ENCODE data around the gene ZNF383.
A peak's percentile ranks its signal among the peaks of the same experiment; 100 is the strongest.
"Not testable (repeated sequence)": the region's sequence is repeated elsewhere in the genome, so short reads cannot be mapped to it uniquely, and the experiment has no call there.

ZNF383 gene

DNA sequence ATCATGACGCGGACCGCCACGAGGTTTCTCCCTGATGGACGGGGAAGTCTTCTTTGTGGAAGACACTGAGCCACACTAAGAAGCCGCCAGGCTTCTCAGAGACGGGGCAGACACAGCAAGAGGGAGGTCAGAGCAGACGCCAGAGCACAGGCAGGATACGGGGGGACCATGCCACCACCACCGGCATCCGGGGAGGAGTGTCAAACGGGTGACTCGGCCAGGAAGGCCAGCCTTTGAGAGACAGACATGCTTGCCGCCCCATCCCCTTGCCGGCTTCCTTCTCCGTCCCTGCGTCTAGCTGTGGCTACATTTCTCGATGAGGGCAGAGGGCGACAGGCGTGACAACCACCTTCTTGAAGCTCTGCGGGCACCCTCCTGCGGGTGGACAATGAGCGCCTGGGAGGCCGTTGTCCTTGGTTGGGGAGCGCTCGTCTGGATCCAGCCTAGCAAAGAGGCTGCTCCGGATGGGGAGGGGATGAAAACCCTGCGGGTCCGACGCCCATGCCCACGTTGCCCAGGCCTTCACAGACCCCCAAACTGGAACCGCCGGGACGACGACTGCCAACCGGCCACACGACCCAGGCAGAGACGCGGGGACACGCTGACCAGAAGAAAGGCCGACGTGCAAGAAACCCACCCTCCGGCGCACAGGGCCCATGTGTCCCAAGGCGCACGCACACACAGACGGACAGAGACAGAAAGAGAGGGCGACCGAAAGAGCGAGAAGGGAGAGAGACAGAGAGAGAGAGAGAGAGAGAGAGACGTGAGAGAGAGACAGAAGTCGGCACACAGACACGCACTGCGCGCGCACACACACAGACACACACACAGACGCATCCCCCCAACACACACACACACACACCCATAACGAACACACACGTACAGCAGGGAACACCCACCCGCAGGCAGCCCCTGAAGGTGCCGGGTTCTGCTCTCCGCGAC, 75.3 kb downstream of the ZNF383 start (continued):
- peak; percentile 92 for TF ChIP-seq ZNF785 (tag by site-specific recombination; IDR thresholded peaks at IDR 0.05)
- not testable (repeated sequence) for TF ChIP-seq ZNF274 (IDR thresholded peaks at IDR 0.05; ENCODE audit: low read length)
- peak; percentile 45; the same call in 1 of the 2 replicates for TF ChIP-seq ZNF274 (tag by site-specific recombination; IDR thresholded peaks at IDR 0.05; ENCODE audit: borderline replicate concordance)
- TF ChIP-seq ZNF530 (tag by site-specific recombination; IDR thresholded peaks at IDR 0.05; ENCODE audit: low read depth) = peak; percentile 3; the same call in 1 of the 2 replicates
- TF ChIP-seq ZBTB21 (tag by site-specific recombination; IDR thresholded peaks at IDR 0.05) = peak; percentile 41; the same call in 1 of the 2 replicates
- TF ChIP-seq ZBTB48 (tag by site-specific recombination; IDR thresholded peaks at IDR 0.05) = peak; percentile 50
- TF ChIP-seq ZNF571 (tag by site-specific recombination; IDR thresholded peaks at IDR 0.05) = peak; percentile 59; the same call in 1 of the 2 replicates
- TF ChIP-seq SALL2 (tag by site-specific recombination; IDR thresholded peaks at IDR 0.05; ENCODE audit: borderline replicate concordance) = 0 out of 2 replicates have a peak, but pooled peaks have one; percentile 90
- TF ChIP-seq ZNF521 (tag by site-specific recombination; IDR thresholded peaks at IDR 0.05) = peak; percentile 98
- TF ChIP-seq ZNF670 (tag by site-specific recombination; IDR thresholded peaks at IDR 0.05; ENCODE audit: low read depth) = peak; percentile 94; the same call in 1 of the 2 replicates

GRCh38 chr19:37294246-37294645, 76.2 kb downstream of the ZNF383 start:
- H3K4me3 ChIP-seq (ENCODE audit: low read depth, low read length); H3K27ac ChIP-seq (ENCODE audit: extremely low read depth, low read depth, low read length); POLR2A ChIA-PET; CTCF ChIA-PET; H3K4me1 ChIP-seq (ENCODE audit: control insufficient read depth, insufficient read depth, low read length); H3K9me3 ChIP-seq (ENCODE audit: control insufficient read depth, insufficient read depth, low read depth, low read length); H3K36me3 ChIP-seq (ENCODE audit: control insufficient read depth in 2 of 2, insufficient read depth in 1 of 2, low read length in 2 of 2): not testable (repeated sequence)
